ENCODE results near the gene BMPR1B. TPM values are rescaled to one million over a fixed set of nuclear protein-coding genes. Genes with fewer than 3 reads are reported as not detected.

BMPR1B gene
- total RNA-seq: 1 to 10 TPM in 1 of 6 experiments, under 1 TPM in 5; 0.31 to 1.6 (median 0.62) TPM
- long read RNA-seq: 0 reads

DNA sequence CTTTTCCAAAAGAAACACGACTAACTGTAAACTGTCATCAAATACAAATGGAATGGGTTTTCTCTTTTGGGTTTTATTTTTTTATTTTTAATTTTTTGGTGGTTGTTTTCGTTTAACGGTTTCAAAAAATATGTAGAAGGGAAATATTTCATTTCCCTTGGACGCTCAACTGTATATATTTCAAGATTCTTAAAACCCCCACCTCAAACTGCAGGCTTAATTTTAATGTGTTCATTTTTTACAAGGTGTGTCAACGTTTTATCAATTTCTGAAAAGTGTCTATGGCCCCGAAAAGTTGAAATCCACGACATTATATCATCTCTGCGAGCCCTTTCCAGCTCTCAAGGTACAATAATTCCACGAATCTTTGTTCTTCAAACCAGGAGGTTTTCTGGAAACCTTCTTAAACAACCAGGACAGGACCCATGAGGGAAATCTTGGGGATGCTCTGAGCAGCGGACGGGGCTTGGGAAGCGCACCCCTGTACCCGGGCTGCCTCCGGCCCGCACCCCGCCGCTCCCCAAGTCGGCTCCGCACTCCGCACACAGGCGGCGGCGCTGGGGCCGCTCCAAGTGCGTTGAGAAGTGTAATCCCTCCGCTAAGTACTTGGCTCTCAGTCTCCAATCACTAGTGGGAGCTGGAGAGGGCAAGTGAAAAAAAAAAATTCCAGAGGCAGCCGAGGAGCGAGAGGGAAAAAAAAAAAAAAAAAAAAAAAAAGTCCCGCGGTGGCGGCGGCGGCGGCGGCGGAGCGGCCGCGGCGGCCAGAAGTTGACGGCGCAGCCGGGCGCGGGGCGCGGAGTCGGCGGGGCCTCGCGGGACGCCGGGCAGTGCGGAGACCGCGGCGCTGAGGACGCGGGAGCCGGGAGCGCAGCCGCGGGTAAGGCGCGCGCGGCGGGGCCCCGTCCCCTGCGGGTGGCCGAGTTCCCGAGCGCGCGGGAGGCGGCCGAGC is at the start of gene BMPR1B:
Gene BMPR1B (plus strand): TSS at position 764 of the 949 bp plus-strand sequence. CDS start 346,470 bp downstream, outside the sequence.
- intact Hi-C loops (cut with DNase I): no loop called here
- no peak for TF ChIP-seq POLR2A (IDR thresholded peaks at IDR 0.05)
- TF ChIP-seq, protein P1, sequence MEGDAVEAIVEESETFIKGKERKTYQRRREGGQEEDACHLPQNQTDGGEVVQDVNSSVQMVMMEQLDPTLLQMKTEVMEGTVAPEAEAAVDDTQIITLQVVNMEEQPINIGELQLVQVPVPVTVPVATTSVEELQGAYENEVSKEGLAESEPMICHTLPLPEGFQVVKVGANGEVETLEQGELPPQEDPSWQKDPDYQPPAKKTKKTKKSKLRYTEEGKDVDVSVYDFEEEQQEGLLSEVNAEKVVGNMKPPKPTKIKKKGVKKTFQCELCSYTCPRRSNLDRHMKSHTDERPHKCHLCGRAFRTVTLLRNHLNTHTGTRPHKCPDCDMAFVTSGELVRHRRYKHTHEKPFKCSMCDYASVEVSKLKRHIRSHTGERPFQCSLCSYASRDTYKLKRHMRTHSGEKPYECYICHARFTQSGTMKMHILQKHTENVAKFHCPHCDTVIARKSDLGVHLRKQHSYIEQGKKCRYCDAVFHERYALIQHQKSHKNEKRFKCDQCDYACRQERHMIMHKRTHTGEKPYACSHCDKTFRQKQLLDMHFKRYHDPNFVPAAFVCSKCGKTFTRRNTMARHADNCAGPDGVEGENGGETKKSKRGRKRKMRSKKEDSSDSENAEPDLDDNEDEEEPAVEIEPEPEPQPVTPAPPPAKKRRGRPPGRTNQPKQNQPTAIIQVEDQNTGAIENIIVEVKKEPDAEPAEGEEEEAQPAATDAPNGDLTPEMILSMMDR (IDR thresholded peaks at IDR 0.05): no peak
- H3K4me1 ChIP-seq: peaks cover 0 to 8% (median 2%) of the 10 kb centered on the region in 4 donors
- DNase-seq: no peak
- no peaks in the 10 kb centered on the region for H3K36me3 ChIP-seq
- peak within 1 kb of the TSS; percentile 28 to 54 (median 28) for H3K4me3 ChIP-seq
- peaks cover 0 to 10% of the 10 kb centered on the region in 2 donors for H3K27me3 ChIP-seq
- H3K9me3 ChIP-seq: no peaks in the 10 kb centered on the region
- H3K27ac ChIP-seq: no peak within 1 kb of the TSS
- 6% methylated on average over 52 of the region's 77 CpGs for WGBS (ENCODE audit: insufficient coverage, low coverage, low lambda C conversion rate, missing lambda C conversion rate)
- ATAC-seq: peak; percentile 30 to 34 (median 33)

DNA sequence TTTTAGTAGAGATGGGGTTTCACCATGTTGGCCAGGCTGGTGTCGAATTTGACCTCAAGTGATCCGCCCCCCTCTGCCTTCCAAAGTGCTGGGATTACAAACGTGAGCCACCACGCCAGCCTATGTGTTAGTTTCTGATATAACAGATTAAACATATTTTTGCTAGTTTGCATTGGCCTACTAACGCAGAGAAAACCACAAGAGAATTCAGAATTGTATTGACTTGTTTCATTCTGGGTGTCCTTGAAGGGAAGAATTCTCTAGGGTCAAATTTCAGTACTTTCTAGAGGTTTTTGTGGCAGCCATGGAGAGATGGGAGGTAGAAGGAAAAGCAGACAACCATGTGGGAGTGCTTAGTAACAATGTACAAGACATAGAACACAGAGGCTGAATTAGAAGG is 46.1 kb upstream of the BMPR1B start:
- H3K4me3 ChIP-seq: no peak overlapping the region
- no peaks in the 10 kb centered on the region for H3K4me1 ChIP-seq
- DNase-seq: no peak
- no peak for ATAC-seq
- no peak for TF ChIP-seq POLR2A (IDR thresholded peaks at IDR 0.05)
- TF ChIP-seq, protein P1 (IDR thresholded peaks at IDR 0.05): no peak
- WGBS (ENCODE audit: insufficient coverage, low coverage, low lambda C conversion rate, missing lambda C conversion rate): 75% methylated on average over 3 of the region's 5 CpGs
- H3K27me3 ChIP-seq: no peaks in the 10 kb centered on the region
- no peaks in the 10 kb centered on the region for H3K36me3 ChIP-seq
- no peaks in the 10 kb centered on the region for H3K9me3 ChIP-seq
- intact Hi-C loops (cut with DNase I): no loop called here
- no peak overlapping the region for H3K27ac ChIP-seq

- no peaks in the 10 kb centered on the region for H3K36me3 ChIP-seq
- 45% methylated on average over 5 of the region's 5 CpGs for WGBS (ENCODE audit: insufficient coverage, low coverage, low lambda C conversion rate, missing lambda C conversion rate)
- ATAC-seq: no peak
- no peak for DNase-seq
- H3K27ac ChIP-seq: no peak overlapping the region
- TF ChIP-seq POLR2A (IDR thresholded peaks at IDR 0.05): no peak
- TF ChIP-seq, protein P1 (IDR thresholded peaks at IDR 0.05): no peak
- intact Hi-C loops (cut with DNase I): no loop called here
- no peaks in the 10 kb centered on the region for H3K9me3 ChIP-seq
- H3K4me1 ChIP-seq: no peaks in the 10 kb centered on the region
- no peak overlapping the region for H3K4me3 ChIP-seq
- no peaks in the 10 kb centered on the region for H3K27me3 ChIP-seq
Measured at GRCh38 chr4:94714365-94715160, 43.2 kb upstream of the BMPR1B start.

- TF ChIP-seq, protein P1 (IDR thresholded peaks at IDR 0.05): no peak
- TF ChIP-seq POLR2A (IDR thresholded peaks at IDR 0.05): no peak
- no peak overlapping the region for H3K27ac ChIP-seq
- H3K36me3 ChIP-seq: no peaks in the 10 kb centered on the region
- H3K4me3 ChIP-seq: no peak overlapping the region
- DNase-seq (no peak), ATAC-seq (no peak)
- H3K4me1 ChIP-seq: no peaks in the 10 kb centered on the region
- WGBS (ENCODE audit: insufficient coverage, low coverage, low lambda C conversion rate, missing lambda C conversion rate): 79% methylated on average over 6 of the region's 6 CpGs
- H3K9me3 ChIP-seq: no peaks in the 10 kb centered on the region
- intact Hi-C loops (cut with DNase I): no loop called here
- H3K27me3 ChIP-seq: no peaks in the 10 kb centered on the region
Measured at GRCh38 chr4:94715726-94716125, 42.0 kb upstream of the BMPR1B start.

Measured in right lobe of liver (tissue), 6 donors.